ENCODE data around the gene NR2F6. TPM values are rescaled to one million over a fixed set of nuclear protein-coding genes. Genes with fewer than 3 reads are reported as not detected.

NR2F6 gene
- total RNA-seq, 2 donors from 2014 or later, result 129 to 195 TPM

- DNase-seq, result no peak
- Histone ChIP-seq H3K36me3 (peaks cover 12% of the 10 kb centered on the region), H3K27ac (no peak overlapping the region), H3K27me3 (no peaks in the 10 kb centered on the region), H3K4me3 (no peak overlapping the region), H3K9ac (ENCODE audit: low read depth in 2 of 2, low read length in 2 of 2) (no peak overlapping the region), H3K4me1 (no peaks in the 10 kb centered on the region), H3K9me3 (no peaks in the 10 kb centered on the region)
- intact Hi-C loops (cut with DNase I), result no loop called here
- no peak for TF ChIP-seq CTCF (IDR thresholded peaks at IDR 0.05)
Measured at GRCh38 chr19:17202713-17203112, 43.0 kb downstream of the NR2F6 start.

- no peak for TF ChIP-seq CTCF (IDR thresholded peaks at IDR 0.05)
- intact Hi-C loops (cut with DNase I), result no loop called here
- Histone ChIP-seq H3K9ac (ENCODE audit: low read depth in 2 of 2, low read length in 2 of 2) (no peak overlapping the region), H3K4me1 (no peaks in the 10 kb centered on the region), H3K4me3 (no peak overlapping the region), H3K27ac (no peak overlapping the region), H3K9me3 (no peaks in the 10 kb centered on the region), H3K27me3 (no peaks in the 10 kb centered on the region), H3K36me3 (peaks cover 12% of the 10 kb centered on the region)
- no peak for DNase-seq
Measured at GRCh38 chr19:17202249-17202648, 43.5 kb downstream of the NR2F6 start.

GRCh38 chr19:17200408-17201079 is 45.2 kb downstream of the NR2F6 start:
- Histone ChIP-seq H3K9me3 (no peaks in the 10 kb centered on the region), H3K4me3 (no peak overlapping the region), H3K9ac (ENCODE audit: low read depth in 2 of 2, low read length in 2 of 2) (no peak overlapping the region), H3K36me3 (peaks cover 13% of the 10 kb centered on the region), H3K27me3 (no peaks in the 10 kb centered on the region), H3K27ac (no peak overlapping the region), H3K4me1 (no peaks in the 10 kb centered on the region)
- no peak for TF ChIP-seq CTCF (IDR thresholded peaks at IDR 0.05)
- DNase-seq, result no peak
- intact Hi-C loops (cut with DNase I), result no loop called here

GRCh38 chr19:17197666-17198065 is 48.1 kb downstream of the NR2F6 start:
- Histone ChIP-seq H3K4me1 (no peaks in the 10 kb centered on the region), H3K9ac (ENCODE audit: low read depth in 2 of 2, low read length in 2 of 2) (no peak overlapping the region), H3K27me3 (no peaks in the 10 kb centered on the region), H3K4me3 (no peak overlapping the region), H3K36me3 (peaks cover 23% of the 10 kb centered on the region), H3K9me3 (no peaks in the 10 kb centered on the region), H3K27ac (no peak overlapping the region)
- no peak for DNase-seq
- TF ChIP-seq CTCF (IDR thresholded peaks at IDR 0.05), result no peak
- intact Hi-C loops (cut with DNase I), result no loop called here

- Histone ChIP-seq H3K9me3 (no peaks in the 10 kb centered on the region), H3K4me1 (no peaks in the 10 kb centered on the region), H3K4me3 (no peak overlapping the region), H3K27ac (no peak overlapping the region), H3K27me3 (no peaks in the 10 kb centered on the region), H3K9ac (ENCODE audit: low read depth in 2 of 2, low read length in 2 of 2) (no peak overlapping the region), H3K36me3 (peaks cover 27% of the 10 kb centered on the region)
- intact Hi-C loops (cut with DNase I), result no loop called here
- TF ChIP-seq CTCF (IDR thresholded peaks at IDR 0.05), result no peak
- DNase-seq, result no peak
Measured at GRCh38 chr19:17196610-17197009, 49.1 kb downstream of the NR2F6 start.
